Stimulated activated CD8-positive, alpha-beta memory T cell treated with anti-CD3 and anti-CD28 coated beads, Interleukin-12 subunit alpha, Interleukin-12 subunit beta, amount 100 ng/mL, for 1 hour (primary cell): ENCODE results near the gene CEACAM1.
"Not testable (repeated sequence)": the region's sequence is repeated elsewhere in the genome, so short reads cannot be mapped to it uniquely, and the experiment has no call there.

Experiments used
- DNase-seq: peaks from one replicate; pipeline ENCODE4 v3.0.0-alpha.2; 2020; ENCODE audit warnings: low read depth

Gene CEACAM1

GRCh38 chr19:42511340-42511739, 16.9 kb downstream of the CEACAM1 start:
- no peak for DNase-seq

DNA sequence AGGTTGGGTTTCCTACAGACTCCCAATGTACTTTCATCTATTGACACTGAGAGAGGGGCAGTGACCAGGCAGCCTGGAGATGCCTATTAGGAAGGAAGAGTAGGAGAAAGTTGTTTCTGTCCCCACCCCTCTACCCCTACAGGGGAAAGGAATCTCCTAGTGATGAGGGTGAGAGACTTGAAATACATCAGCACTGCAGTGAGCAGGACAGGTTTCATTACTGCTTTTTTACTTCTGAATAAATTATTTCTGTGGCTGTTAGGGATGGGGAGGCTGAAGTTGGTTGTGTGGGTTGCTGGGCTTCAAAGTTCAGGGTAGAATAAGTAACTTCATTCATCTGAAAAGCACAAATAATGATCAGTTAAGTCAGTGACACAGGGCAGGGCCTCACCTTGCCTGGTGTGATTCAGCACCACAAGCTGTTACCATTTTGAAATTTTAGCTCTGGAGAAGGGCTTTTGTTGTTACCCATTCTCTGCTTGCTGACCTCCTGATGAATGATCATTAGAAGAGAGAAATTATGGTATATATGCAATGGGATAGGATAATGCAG, 19.3 kb downstream of the CEACAM1 start:
- no peak for DNase-seq

DNA sequence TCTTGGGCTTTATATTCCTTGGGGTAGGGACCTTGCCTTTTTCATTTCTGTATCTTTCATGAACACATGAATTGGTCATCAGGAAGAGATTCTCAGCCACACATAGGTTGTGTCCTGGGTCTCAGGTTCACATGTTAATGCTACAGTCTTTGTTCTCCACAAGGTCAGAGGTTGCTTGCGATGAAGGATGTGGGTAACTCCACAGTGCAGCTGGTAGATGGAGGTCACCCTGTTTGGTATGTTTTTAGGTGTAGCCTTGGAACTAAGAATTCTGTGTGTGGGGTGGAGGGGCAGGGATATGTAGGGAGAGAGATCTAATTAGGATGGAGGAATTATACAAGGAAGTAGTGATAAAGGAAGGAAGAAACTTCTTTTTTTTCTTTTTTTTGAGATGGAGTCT, 23.2 kb downstream of the CEACAM1 start:
- DNase-seq, result no peak

DNA sequence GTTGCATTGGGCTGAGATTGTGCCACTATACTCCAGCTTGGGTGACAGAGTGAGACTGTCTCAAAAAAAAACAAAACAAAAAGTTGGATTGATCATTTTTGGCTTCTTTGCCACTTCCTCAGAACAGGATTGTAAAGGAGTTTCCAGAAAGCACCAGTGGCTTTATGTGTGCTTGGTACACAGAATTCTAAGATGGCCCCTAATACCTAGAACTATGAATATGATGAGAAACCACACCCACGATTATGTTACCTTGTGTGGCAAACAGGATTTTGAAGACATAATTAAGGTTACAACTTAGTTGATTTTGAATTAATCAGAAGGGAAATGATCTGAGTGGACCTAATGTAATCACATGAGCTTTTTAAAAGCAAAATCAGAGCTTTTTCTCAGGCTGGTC, 26.5 kb downstream of the CEACAM1 start:
- DNase-seq, result no peak

- not testable (repeated sequence) for DNase-seq
Measured at GRCh38 chr19:42501243-42501642, 27.0 kb downstream of the CEACAM1 start.

GRCh38 chr19:42498169-42498757, 30.0 kb downstream of the CEACAM1 start:
- DNase-seq, result no peak

GRCh38 chr19:42497492-42498168, 30.7 kb downstream of the CEACAM1 start:
- no peak for DNase-seq

- no peak for DNase-seq
Measured at GRCh38 chr19:42496460-42497133, 31.7 kb downstream of the CEACAM1 start.

DNA sequence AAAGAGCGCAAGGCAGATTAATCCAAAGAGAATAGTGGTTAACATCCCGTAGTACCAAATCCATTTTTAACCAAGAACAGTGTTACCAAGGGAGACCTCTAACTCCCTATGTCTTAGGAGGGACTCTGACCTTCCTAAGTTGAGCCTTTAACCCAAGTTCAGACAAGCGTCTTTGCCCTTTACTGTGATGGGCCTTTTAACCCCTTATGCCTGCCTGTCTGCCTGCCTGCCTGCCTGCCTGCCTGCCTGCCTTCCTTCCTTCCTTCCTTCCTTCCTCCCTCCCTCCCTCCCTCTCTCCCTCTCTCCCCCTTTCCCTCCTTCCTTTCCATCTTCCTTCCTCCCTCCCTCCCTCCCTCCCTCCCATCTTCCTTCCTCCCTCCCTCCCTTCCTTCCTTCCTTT, 32.6 kb downstream of the CEACAM1 start:
- no peak for DNase-seq

GRCh38 chr19:42494321-42494720, 34.0 kb downstream of the CEACAM1 start:
- DNase-seq, result no peak

DNA sequence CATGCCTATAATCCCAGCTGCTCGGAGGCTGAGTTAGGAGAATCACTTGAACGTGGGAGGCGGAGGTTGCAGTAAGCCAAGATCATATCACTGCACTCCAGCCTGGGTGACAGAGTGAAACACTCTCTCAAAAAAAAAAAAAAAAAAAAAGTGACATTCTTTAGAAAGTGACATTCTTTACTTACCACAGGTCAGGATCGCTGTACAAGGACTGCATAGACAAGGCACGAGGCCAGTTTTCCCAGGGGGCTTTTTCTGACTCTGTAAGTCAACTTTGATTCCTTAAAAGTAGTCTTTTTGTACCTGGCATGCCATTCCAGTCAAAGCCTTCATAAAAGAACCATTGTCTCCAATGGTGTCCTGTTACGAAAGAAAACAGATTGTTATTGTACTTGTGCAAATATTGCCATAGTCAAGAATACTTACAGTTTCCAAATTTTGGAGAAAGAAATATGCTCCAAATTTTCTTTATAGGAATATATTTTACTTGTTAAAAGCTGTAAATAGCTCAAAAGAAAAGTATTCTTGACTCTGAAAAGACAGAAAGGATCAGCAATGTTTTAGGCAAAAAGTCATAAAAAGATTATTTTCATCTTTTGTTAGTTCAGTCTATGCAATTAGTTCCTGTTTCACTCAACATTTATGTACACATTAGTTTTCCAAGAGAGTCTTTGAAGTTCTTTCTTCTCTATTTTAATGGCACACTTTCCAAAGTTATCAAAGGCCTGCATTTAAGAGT, 39.3 kb downstream of the CEACAM1 start:
- no peak for DNase-seq

DNA sequence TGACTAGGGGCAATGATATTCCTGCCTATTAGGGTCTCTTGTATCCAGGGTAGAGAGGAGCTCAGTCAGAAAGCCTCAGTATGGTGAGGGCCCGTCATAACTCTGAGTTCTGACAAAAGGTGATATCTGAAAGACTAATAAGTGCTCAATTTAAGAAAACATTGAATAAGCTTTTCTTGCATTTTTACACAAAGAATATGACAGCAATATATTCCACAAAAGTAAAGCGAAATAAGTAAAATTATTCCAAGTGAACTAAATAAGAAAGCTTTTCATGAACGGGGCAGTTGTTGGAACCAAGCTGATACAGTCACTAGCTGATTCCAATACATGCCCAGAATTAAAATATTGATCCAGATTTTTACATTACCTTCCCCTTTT, 40.5 kb downstream of the CEACAM1 start:
- DNase-seq, result no peak

GRCh38 chr19:42487032-42487797, 41.1 kb downstream of the CEACAM1 start:
- DNase-seq, result no peak

- not testable (repeated sequence) for DNase-seq
Measured at GRCh38 chr19:42485036-42485435, 43.2 kb downstream of the CEACAM1 start.

GRCh38 chr19:42480335-42481095, 47.8 kb downstream of the CEACAM1 start:
- DNase-seq, result no peak

GRCh38 chr19:42479736-42480135, 48.5 kb downstream of the CEACAM1 start:
- DNase-seq, result no peak

GRCh38 chr19:42478765-42479311, 49.4 kb downstream of the CEACAM1 start:
- no peak for DNase-seq

DNA sequence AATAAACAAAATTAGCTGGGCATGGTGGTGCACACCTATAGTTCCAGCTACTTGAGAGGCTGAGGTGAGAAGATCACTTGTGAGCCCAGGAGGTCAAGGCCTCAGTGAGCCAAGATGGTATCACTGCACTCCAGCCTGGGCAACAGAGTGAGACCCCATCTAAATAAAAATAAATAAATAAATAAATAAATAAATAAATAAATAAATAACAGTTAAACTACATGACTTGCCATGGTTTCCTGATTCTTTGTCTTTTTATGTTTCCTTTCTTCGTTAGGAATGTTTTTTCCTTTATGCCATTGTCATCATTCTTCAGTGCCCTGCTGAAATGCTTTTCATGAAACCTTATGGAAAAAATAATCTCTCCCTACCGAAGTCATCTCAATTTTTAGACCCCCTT, 50.3 kb downstream of the CEACAM1 start:
- no peak for DNase-seq

DNA sequence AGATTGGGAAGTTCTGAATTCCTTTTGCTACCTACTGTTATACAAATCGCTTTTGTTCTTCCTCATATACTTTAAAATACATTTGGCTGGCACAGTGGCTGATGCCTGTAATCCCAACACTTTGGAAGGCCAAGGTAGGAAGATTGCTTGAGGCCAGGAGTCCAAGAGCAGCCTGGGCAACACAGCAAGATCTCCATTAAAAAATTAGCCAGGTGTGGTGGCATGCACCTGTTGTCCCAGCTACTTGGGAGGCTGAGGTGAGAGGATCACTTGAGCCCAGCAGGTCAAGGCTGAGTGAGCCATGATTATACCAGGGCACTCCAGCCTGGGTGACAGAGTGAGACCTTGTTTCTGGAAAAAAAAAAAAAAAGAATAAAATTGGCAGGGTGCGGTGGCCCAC, 51.2 kb downstream of the CEACAM1 start:
- no peak for DNase-seq

- no peak for DNase-seq
Measured at GRCh38 chr19:42475366-42475765, 52.9 kb downstream of the CEACAM1 start.

DNA sequence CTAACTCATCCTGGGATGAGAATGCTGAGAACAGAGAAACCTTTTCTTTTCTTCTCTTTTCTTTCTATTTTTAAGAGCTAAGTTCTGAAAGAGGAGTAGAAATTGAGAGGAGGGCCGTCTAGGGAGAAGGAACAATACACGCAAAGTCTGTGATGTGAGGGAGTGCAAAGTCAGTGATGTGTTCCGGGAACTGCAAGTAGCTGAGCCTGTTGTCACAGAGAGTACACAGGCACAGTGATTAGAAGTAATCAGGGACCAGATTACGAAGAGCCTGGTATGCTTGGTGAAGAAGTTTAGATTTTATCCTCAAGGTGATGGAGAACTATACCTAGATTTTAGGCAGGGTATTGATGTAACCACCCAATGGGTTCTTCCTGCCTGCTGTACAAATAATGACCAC, 53.5 kb downstream of the CEACAM1 start:
- no peak for DNase-seq
